ENCODE data around the gene F12. TPM values are rescaled to one million over a fixed set of nuclear protein-coding genes. Genes with fewer than 3 reads are reported as not detected.

F12 gene
- total RNA-seq, 5 donors from 2014 or later (not counting 1 experiment from before 2014, with no cell fraction given) = 0.28 to 0.98 (median 0.42) TPM; not detected in 1

DNA sequence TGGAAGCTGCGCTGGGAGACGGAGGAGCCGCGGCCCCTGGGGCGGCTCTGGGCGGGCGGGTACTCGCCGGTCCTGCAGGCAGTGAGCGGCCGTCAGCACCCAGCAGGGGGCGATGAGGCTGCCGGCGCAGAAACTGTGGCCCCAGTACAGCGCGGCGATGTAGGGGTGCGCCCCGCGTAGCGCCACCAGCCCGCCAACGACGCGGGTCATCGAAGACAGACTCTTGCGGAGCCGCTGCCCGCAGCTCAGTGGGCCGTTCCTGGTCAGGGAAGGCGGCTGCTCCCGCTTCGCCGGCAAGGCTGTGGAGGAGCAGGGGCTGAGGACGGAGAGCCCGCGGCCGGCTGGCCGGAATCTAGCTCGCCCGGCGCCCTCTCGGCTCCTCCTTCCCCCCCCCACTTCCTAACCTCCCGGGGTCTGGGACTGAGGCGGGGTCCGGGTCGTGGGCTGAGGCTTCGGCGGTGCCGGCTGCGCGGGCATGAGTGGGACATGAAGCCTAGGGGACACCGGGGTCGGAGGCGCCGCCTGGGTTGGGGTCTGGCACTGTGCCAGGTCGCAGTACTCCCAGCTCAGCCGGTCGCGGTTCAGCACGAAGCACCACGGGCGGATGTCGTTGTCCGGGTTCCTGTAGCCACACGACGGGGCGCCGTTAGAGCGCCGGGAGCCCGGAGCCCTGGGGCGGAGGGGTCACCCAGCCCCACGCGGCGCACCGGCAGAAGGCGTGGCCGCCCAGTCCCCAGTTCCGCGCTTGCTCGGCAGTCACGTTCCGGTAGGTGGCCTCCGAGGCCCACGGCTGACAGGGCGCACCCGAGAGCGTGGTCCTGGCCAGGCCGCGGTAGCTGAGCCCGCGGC, 5.3 kb downstream of the F12 start:
- H3K27me3 ChIP-seq (replicated peaks in 1 of 2; ENCODE audit: control insufficient read depth in 2 of 2, extremely low read depth in 1 of 2, insufficient read depth in 2 of 2, low read length in 1 of 2) = peaks cover 7 to 20% of the 10 kb centered on the region in 2 experiments
- Mint-ChIP-seq H3K4me3 (peak overlapping the region; percentile 75 to 85 (median 79)), H3K27me3 (no peaks in the 10 kb centered on the region), H3K36me3 (no peaks in the 10 kb centered on the region), H3K4me1 (peaks cover 27 to 39% (median 32%) of the 10 kb centered on the region in 3 donors), H3K9me3 (no peaks in the 10 kb centered on the region), H3K27ac (no peak overlapping the region)
- H3K27ac ChIP-seq (ENCODE audit: low read length) = peak overlapping the region; percentile 54
- ATAC-seq (replicated peaks in 1 of 4) = peak; percentile 78 to 81 (median 80)
- peak overlapping the region; percentile 60 for H3K4me3 ChIP-seq (ENCODE audit: control insufficient read depth in 1 of 2, extremely low read depth in 1 of 2, low read length in 1 of 2)
- H3K9me3 ChIP-seq = no peaks in the 10 kb centered on the region
- WGBS (ENCODE audit: insufficient coverage) = under 1% methylated on average over 74 of the region's 93 CpGs
- ChIA-PET POLR2A (interaction anchor here in 1 of 2 donors (0.6 to 1.9 kb wide), 2 partner anchors 22 to 26 kb away, joined by 3 to 13 read pairs; partner anchors contain the start of gene GRK6), CTCF (interaction anchor here (0.7 to 4.8 kb wide), 26 partner anchors 10 to 97 kb away, joined by 3 to 100 read pairs (median 6); partner anchors contain the start of genes PRR7 (in 2 of the 2), GRK6 (in 1 of the 2) and PDLIM7 (in 1 of the 2))
- peaks cover 22 to 50% of the 10 kb centered on the region in 2 experiments for H3K4me1 ChIP-seq (ENCODE audit: control insufficient read depth in 1 of 2, extremely low read depth in 1 of 2, insufficient read depth in 2 of 2, low read length in 2 of 2)
- no peaks in the 10 kb centered on the region for H3K36me3 ChIP-seq (ENCODE audit: control insufficient read depth in 2 of 2, extremely low read depth in 1 of 2, insufficient read depth in 1 of 2, low read length in 1 of 2)
- peak; percentile 70 to 92 (median 81) for DNase-seq

DNA sequence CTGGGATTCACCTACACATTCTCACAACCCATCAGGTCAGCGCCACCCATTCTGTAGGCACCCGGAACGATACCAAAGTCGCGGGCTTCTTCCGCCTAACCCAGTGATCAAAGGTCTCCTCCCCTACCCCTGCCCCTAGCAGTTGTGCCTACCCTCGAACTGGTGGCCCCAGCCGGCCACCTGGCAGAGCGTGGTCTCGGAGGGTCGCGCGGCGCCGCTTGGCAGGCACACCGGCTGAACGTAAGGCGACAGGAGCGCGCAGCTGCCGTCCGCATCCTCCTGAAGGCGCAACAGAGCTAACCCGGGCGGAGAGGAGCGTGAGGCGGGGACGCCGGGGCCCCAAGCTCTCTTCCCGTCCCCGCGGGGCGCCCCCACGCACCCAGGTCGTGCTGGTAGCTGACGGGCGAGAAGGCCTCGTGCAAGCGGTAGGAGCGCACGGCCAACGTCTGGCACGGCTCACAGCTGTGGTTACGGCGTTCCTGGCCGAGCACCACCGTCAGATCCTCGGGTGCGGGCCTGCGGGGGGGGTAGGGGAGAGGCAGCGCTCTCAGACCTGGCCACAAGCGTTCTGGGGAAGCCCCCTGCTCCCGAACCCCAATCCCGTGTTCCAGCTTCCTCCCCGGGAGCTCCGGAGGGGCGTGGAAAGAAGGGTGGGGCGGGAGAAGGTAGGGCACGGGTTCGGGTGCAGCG, 6.1 kb downstream of the F12 start:
- Mint-ChIP-seq H3K27ac (peak overlapping the region in 1 of 2 donors; percentile 39), H3K36me3 (no peaks in the 10 kb centered on the region), H3K9me3 (no peaks in the 10 kb centered on the region), H3K27me3 (no peaks in the 10 kb centered on the region), H3K4me3 (peak overlapping the region; percentile 75 to 85 (median 79)), H3K4me1 (peaks cover 27 to 38% (median 32%) of the 10 kb centered on the region in 3 donors)
- DNase-seq = peak in 34 of 35 experiments; percentile 19 to 82 (median 57)
- peak; percentile 43 to 58 (median 50) for ATAC-seq (replicated peaks in 1 of 4)
- H3K27ac ChIP-seq (ENCODE audit: low read length) = peak overlapping the region; percentile 18
- under 1% methylated on average over 52 of the region's 61 CpGs for WGBS (ENCODE audit: insufficient coverage)
- ChIA-PET POLR2A (interaction anchor here in 1 of 2 donors (0.5 to 1.9 kb wide), 3 partner anchors 11 to 52 kb away, joined by 3 to 13 read pairs (median 4); partner anchors contain the start of gene GRK6), CTCF (interaction anchor here (0.7 to 4.8 kb wide), 23 partner anchors 9 to 98 kb away, joined by 3 to 100 read pairs (median 9); partner anchors contain the start of genes GRK6 (in 1 of the 2), PDLIM7 (in 1 of the 2) and PRR7 (in 1 of the 2))
- peaks cover 22 to 50% of the 10 kb centered on the region in 2 experiments for H3K4me1 ChIP-seq (ENCODE audit: control insufficient read depth in 1 of 2, extremely low read depth in 1 of 2, insufficient read depth in 2 of 2, low read length in 2 of 2)
- H3K36me3 ChIP-seq (ENCODE audit: control insufficient read depth in 2 of 2, extremely low read depth in 1 of 2, insufficient read depth in 1 of 2, low read length in 1 of 2) = no peaks in the 10 kb centered on the region
- H3K9me3 ChIP-seq = no peaks in the 10 kb centered on the region
- peak overlapping the region; percentile 60 for H3K4me3 ChIP-seq (ENCODE audit: control insufficient read depth in 1 of 2, extremely low read depth in 1 of 2, low read length in 1 of 2)
- peaks cover 7 to 20% of the 10 kb centered on the region in 2 experiments for H3K27me3 ChIP-seq (replicated peaks in 1 of 2; ENCODE audit: control insufficient read depth in 2 of 2, extremely low read depth in 1 of 2, insufficient read depth in 2 of 2, low read length in 1 of 2)

- H3K27ac ChIP-seq (ENCODE audit: low read length) = peak overlapping the region; percentile 18
- peak overlapping the region; percentile 75 to 85 (median 79) for H3K4me3 Mint-ChIP-seq
- H3K9me3 ChIP-seq = no peaks in the 10 kb centered on the region
- H3K36me3 Mint-ChIP-seq = no peaks in the 10 kb centered on the region
- H3K4me1 ChIP-seq (ENCODE audit: control insufficient read depth in 1 of 2, extremely low read depth in 1 of 2, insufficient read depth in 2 of 2, low read length in 2 of 2) = peaks cover 22 to 50% of the 10 kb centered on the region in 2 experiments
- ATAC-seq (replicated peaks in 1 of 4) (peak; percentile 52 to 61 (median 56)), DNase-seq (peak; percentile 39 to 82 (median 58))
- peaks cover 7 to 20% of the 10 kb centered on the region in 2 experiments for H3K27me3 ChIP-seq (replicated peaks in 1 of 2; ENCODE audit: control insufficient read depth in 2 of 2, extremely low read depth in 1 of 2, insufficient read depth in 2 of 2, low read length in 1 of 2)
- CTCF ChIA-PET = interaction anchor here (0.6 to 4.8 kb wide), 26 partner anchors 8 to 99 kb away, joined by 3 to 100 read pairs (median 8); partner anchors contain the start of genes GRK6 (in 1 of the 2), PDLIM7 (in 1 of the 2) and PRR7 (in 1 of the 2)
- H3K27ac Mint-ChIP-seq = peak overlapping the region; percentile 34 to 70
- H3K36me3 ChIP-seq (ENCODE audit: control insufficient read depth in 2 of 2, extremely low read depth in 1 of 2, insufficient read depth in 1 of 2, low read length in 1 of 2) = no peaks in the 10 kb centered on the region
- no peaks in the 10 kb centered on the region for H3K9me3 Mint-ChIP-seq
- 26% methylated on average over 35 of the region's 49 CpGs for WGBS (ENCODE audit: insufficient coverage)
- H3K27me3 Mint-ChIP-seq = no peaks in the 10 kb centered on the region
- H3K4me1 Mint-ChIP-seq = peaks cover 27 to 38% (median 32%) of the 10 kb centered on the region in 3 donors
- POLR2A ChIA-PET = interaction anchor here in 1 of 2 donors (0.5 to 1.5 kb wide), 2 partner anchors 12 to 52 kb away, joined by 3 to 4 read pairs; no protein-coding TSS in a partner anchor
- peak overlapping the region; percentile 60 for H3K4me3 ChIP-seq (ENCODE audit: control insufficient read depth in 1 of 2, extremely low read depth in 1 of 2, low read length in 1 of 2)
These were observed 6.9 kb downstream of the F12 start for GRCh38 chr5:177402271-177403043.

DNA sequence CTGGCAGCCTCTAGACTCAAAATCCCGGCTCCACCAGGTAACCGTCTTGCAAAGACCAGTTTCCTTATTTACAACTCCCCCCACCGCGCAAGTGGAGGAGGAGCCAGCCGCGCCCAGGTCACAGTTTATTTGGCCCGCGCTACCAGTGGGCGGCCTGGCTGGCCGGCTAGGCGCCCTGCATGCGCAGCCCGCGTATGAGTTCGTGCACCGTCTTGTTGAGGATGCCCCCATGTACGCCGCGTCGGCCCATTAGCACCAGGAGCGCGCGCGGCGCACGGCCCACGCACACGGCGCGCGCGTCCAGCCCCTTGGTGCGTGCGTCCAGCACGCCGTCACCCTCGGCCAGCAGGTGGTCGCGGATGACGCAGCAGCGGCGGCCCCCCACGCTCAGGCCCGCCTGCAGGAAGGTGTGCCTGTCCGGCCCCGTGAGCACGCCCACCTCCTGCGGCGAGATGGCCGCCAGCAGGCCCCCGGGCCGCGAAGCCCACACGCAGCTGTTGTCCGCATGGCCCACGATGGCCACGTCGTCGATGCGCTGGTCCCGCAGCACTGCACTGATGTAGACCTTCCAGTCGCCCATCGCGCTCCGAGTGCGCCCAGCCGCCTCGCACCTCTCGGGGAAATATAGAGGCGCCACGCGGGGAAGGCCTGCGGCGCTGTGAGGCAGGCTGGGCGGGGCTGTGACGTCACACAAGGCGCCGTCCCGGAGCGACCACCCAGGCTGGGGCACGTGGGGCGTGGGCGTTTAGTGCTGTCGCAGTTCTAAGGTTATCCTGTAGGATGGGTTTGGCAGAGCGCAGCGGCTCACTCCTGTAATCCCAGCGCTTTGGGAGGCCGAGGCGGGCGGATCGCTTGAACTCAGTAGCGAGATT, 9.1 kb downstream of the F12 start, which contains the start of gene PFN3:
TSS of gene PFN3 (minus strand) at position 665 of the 872 bp plus-strand sequence. CDS start at position 580, 85 bp downstream.
- WGBS (ENCODE audit: insufficient coverage) = 77% methylated on average over 84 of the region's 92 CpGs
- DNase-seq = no peak
- Histone ChIP-seq H3K27ac (ENCODE audit: low read length) (no peak within 1 kb of the TSS), H3K36me3 (ENCODE audit: control insufficient read depth in 2 of 2, extremely low read depth in 1 of 2, insufficient read depth in 1 of 2, low read length in 1 of 2) (no peaks in the 10 kb centered on the region), H3K9me3 (no peaks in the 10 kb centered on the region), H3K27me3 (replicated peaks in 1 of 2; ENCODE audit: control insufficient read depth in 2 of 2, extremely low read depth in 1 of 2, insufficient read depth in 2 of 2, low read length in 1 of 2) (peaks cover 7 to 19% of the 10 kb centered on the region in 2 experiments), H3K4me3 (ENCODE audit: control insufficient read depth in 1 of 2, extremely low read depth in 1 of 2, low read length in 1 of 2) (no peak within 1 kb of the TSS), H3K4me1 (ENCODE audit: control insufficient read depth in 1 of 2, extremely low read depth in 1 of 2, insufficient read depth in 2 of 2, low read length in 2 of 2) (peaks cover 22 to 33% of the 10 kb centered on the region in 2 experiments)
- H3K27me3 Mint-ChIP-seq = no peaks in the 10 kb centered on the region
- ATAC-seq (replicated peaks in 1 of 4) = no peak
- ChIA-PET CTCF (no interaction called here), POLR2A (no interaction called here)
- no peaks in the 10 kb centered on the region for H3K36me3 Mint-ChIP-seq
- H3K4me1 Mint-ChIP-seq = peaks cover 24 to 25% (median 25%) of the 10 kb centered on the region in 3 donors
- no peak within 1 kb of the TSS for H3K4me3 Mint-ChIP-seq
- H3K27ac Mint-ChIP-seq = no peak within 1 kb of the TSS
- H3K9me3 Mint-ChIP-seq = no peaks in the 10 kb centered on the region

- Mint-ChIP-seq H3K9me3 (no peaks in the 10 kb centered on the region), H3K27ac (no peak overlapping the region), H3K4me3 (no peak overlapping the region), H3K36me3 (no peaks in the 10 kb centered on the region), H3K27me3 (no peaks in the 10 kb centered on the region), H3K4me1 (peaks cover 9 to 16% (median 10%) of the 10 kb centered on the region in 3 donors)
- no peaks in the 10 kb centered on the region for H3K9me3 ChIP-seq
- no peaks in the 10 kb centered on the region for H3K36me3 ChIP-seq (ENCODE audit: control insufficient read depth in 2 of 2, extremely low read depth in 1 of 2, insufficient read depth in 1 of 2, low read length in 1 of 2)
- ChIA-PET CTCF (no interaction called here), POLR2A (no interaction called here)
- H3K4me1 ChIP-seq (ENCODE audit: control insufficient read depth in 1 of 2, extremely low read depth in 1 of 2, insufficient read depth in 2 of 2, low read length in 2 of 2) = peaks cover 8 to 10% of the 10 kb centered on the region in 2 experiments
- no peak overlapping the region for H3K27ac ChIP-seq (ENCODE audit: low read length)
- ATAC-seq (replicated peaks in 1 of 4) (no peak), DNase-seq (no peak)
- no peak overlapping the region for H3K4me3 ChIP-seq (ENCODE audit: control insufficient read depth in 1 of 2, extremely low read depth in 1 of 2, low read length in 1 of 2)
- H3K27me3 ChIP-seq (replicated peaks in 1 of 2; ENCODE audit: control insufficient read depth in 2 of 2, extremely low read depth in 1 of 2, insufficient read depth in 2 of 2, low read length in 1 of 2) = peaks cover 7 to 8% of the 10 kb centered on the region in 2 experiments
- 96% methylated on average over 11 of the region's 16 CpGs for WGBS (ENCODE audit: insufficient coverage)
These were observed 11.4 kb downstream of the F12 start for GRCh38 chr5:177397875-177398390.
